Caco-2 (cell line): ENCODE results near the gene GSTA1. TPM values are rescaled to one million over a fixed set of nuclear protein-coding genes. Genes with fewer than 3 reads are reported as not detected.
A peak's percentile ranks its signal among the peaks of the same experiment; 100 is the strongest.
"Not testable (repeated sequence)": the region's sequence is repeated elsewhere in the genome, so short reads cannot be mapped to it uniquely, and the experiment has no call there.

Experiments used
- BruUV-seq: library from RNA; stranded (reverse); fragments of 400-500 nt; replicated peaks from 2 replicates; lab custom pipeline; 2021; lab: Mats Ljungman, UMichigan
- CTCF ChIA-PET: fragments of 300-600 bp; sonication (Branson Sonifier 250); formaldehyde crosslinking; loops from one replicate; lab custom pipeline; 2022; ENCODE audit warnings: antibody characterized with exemption; lab: Charles Lee
- POLR2A ChIA-PET: fragments of 300-600 bp; sonication (Branson Sonifier 250); formaldehyde crosslinking; loops from one replicate; lab custom pipeline; 2022; ENCODE audit warnings: antibody characterized with exemption; lab: Charles Lee
- DNase-seq, 2 experiments: peaks; one replicate each; pipeline versions ENCODE4 v3.0.0 to v3.0.0-alpha.2; 2020 to 2022
- H3K27me3 ChIP-seq: replicated peaks from 2 replicates; pipeline ENCODE4 v1.6.0; 2011; ENCODE audit warnings: low read length; ENCODE audit not compliant: control insufficient read depth, insufficient read depth
- H3K36me3 ChIP-seq: 2 replicates; pipeline ENCODE4 v1.5.1; 2011; ENCODE audit warnings: low read length; ENCODE audit not compliant: control insufficient read depth, insufficient read depth
- H3K4me1 ChIP-seq: fragments of 250-450 bp; sonication (Bioruptor Pico); 2 replicates; pipeline ENCODE4 v1.5.1; 2020; ENCODE audit warnings: mild to moderate bottlenecking
- H3K4me3 ChIP-seq: 2 replicates; pipeline ENCODE4 v1.5.1; 2011; ENCODE audit warnings: low read depth, mild to moderate bottlenecking, control low read depth, low read length
- H3K9me3 ChIP-seq: fragments of 250-450 bp; sonication (Bioruptor Pico); 2 replicates; pipeline ENCODE4 v1.5.1; 2020; ENCODE audit warnings: mild to moderate bottlenecking, moderate library complexity
- H3K27ac Mint-ChIP-seq: one replicate; pipeline ENCODE4 v1.8.0; 2022; ENCODE audit warnings: mixed read lengths; ENCODE audit not compliant: unreplicated experiment
- H3K27me3 Mint-ChIP-seq: one replicate; pipeline ENCODE4 v1.8.0; 2022; ENCODE audit warnings: mixed read lengths; ENCODE audit not compliant: insufficient read depth, unreplicated experiment
- H3K36me3 Mint-ChIP-seq: one replicate; pipeline ENCODE4 v1.8.0; 2022; ENCODE audit warnings: mild to moderate bottlenecking, mixed read lengths; ENCODE audit not compliant: insufficient read depth, unreplicated experiment
- H3K4me1 Mint-ChIP-seq: one replicate; pipeline ENCODE4 v1.8.0; 2022; ENCODE audit warnings: low read depth, mixed read lengths; ENCODE audit not compliant: unreplicated experiment
- H3K4me3 Mint-ChIP-seq: one replicate; pipeline ENCODE4 v1.8.0; 2022; ENCODE audit warnings: mild to moderate bottlenecking, moderate library complexity, mixed read lengths; ENCODE audit not compliant: unreplicated experiment
- H3K9me3 Mint-ChIP-seq: one replicate; pipeline ENCODE4 v1.8.0; 2022; ENCODE audit warnings: mixed read lengths; ENCODE audit not compliant: unreplicated experiment
- intact Hi-C: fragments of 100-400 bp; cut with micrococcal nuclease; formaldehyde crosslinking; loops from one replicate; pipeline ENCODE4 v1.10.0; 2022; ENCODE audit not compliant: unreplicated experiment
- total RNA-seq: library from RNA; stranded (reverse); gene quantifications from 2 replicates; pipeline ENCODE4 v1.2.3, GENCODE V29; 2022
- TF ChIP-seq, protein P1 (sequence below), 2 experiments: fragments of 200-600 bp in 1 of 2; IDR thresholded peaks; 1 replicate in 1 of 2; 2 replicates in 1 of 2; pipeline versions ENCODE4 v1.5.1 to v1.8.0; 2011 to 2022; ENCODE audit warnings: antibody characterized with exemption in 1 of 2, control low read depth in 1 of 2, inconsistent platforms in 1 of 2, low read depth in 1 of 2, low read length in 1 of 2, mild to moderate bottlenecking in 1 of 2, moderate library complexity in 1 of 2; ENCODE audit not compliant: insufficient read depth in 1 of 2, severe bottlenecking in 1 of 2, unreplicated experiment in 1 of 2

Gene GSTA1
- total RNA-seq, 1 experiment from 2014 or later: 11.2 TPM

DNA sequence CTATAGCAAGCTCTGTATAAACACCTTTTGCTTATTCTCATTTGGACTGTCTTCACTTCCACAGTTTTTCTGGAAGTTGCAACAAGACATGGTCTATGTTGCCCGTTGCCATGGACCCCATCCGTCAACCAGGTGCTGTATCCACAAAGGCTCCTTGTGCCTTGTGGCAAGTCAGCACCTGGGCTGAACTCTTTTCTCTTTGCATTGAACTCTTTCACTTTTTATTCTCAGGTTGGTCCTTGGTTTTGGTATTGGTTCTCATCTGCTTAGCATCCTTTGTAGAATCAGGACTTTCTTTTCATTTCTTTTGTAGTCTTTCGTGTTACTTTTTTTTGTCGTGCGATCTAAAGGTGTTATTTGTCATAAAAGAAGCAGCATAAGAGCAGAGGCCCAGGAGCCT lies 5.0 kb upstream of the GSTA1 start:
- Mint-ChIP-seq H3K9me3 (no peaks in the 10 kb centered on the region), H3K27me3 (no peaks in the 10 kb centered on the region), H3K4me3 (no peak overlapping the region), H3K4me1 (no peaks in the 10 kb centered on the region), H3K27ac (no peak overlapping the region), H3K36me3 (no peaks in the 10 kb centered on the region)
- TF ChIP-seq, protein P1, sequence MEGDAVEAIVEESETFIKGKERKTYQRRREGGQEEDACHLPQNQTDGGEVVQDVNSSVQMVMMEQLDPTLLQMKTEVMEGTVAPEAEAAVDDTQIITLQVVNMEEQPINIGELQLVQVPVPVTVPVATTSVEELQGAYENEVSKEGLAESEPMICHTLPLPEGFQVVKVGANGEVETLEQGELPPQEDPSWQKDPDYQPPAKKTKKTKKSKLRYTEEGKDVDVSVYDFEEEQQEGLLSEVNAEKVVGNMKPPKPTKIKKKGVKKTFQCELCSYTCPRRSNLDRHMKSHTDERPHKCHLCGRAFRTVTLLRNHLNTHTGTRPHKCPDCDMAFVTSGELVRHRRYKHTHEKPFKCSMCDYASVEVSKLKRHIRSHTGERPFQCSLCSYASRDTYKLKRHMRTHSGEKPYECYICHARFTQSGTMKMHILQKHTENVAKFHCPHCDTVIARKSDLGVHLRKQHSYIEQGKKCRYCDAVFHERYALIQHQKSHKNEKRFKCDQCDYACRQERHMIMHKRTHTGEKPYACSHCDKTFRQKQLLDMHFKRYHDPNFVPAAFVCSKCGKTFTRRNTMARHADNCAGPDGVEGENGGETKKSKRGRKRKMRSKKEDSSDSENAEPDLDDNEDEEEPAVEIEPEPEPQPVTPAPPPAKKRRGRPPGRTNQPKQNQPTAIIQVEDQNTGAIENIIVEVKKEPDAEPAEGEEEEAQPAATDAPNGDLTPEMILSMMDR (IDR thresholded peaks at IDR 0.05; ENCODE audit: insufficient read depth in 1 of 2, low read depth in 1 of 2, low read length in 1 of 2, severe bottlenecking in 1 of 2, unreplicated experiment in 1 of 2): no peak
- BruUV-seq: no TSS peak
- Histone ChIP-seq H3K27me3 (no peaks in the 10 kb centered on the region), H3K36me3 (no peaks in the 10 kb centered on the region), H3K4me3 (no peak overlapping the region), H3K9me3 (no peaks in the 10 kb centered on the region), H3K4me1 (no peaks in the 10 kb centered on the region)
- POLR2A ChIA-PET: no interaction called here
- CTCF ChIA-PET: no interaction called here
- intact Hi-C loops: no loop called here
- no peak for DNase-seq

DNA sequence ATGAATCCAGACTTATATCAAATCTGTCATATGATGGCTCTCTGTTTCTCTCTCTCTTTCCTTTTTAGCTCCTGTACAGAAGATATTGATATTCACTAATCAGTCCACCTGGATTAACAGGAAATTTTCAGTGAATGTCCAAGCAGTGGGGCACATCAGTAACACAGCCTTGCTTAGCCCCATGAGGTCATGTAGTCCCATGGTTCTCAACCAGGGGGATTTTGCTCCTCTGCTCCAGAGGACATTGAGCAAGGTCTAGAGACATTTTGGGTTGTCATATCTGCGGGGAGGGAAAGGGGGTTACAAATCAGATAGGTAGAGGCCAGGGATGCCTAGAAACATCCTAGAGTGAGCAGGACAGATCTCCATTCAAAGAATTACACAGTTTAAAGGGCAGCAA lies 810 bp downstream of the GSTA1 start:
- Mint-ChIP-seq H3K4me3 (no peak overlapping the region), H3K4me1 (no peaks in the 10 kb centered on the region), H3K36me3 (no peaks in the 10 kb centered on the region), H3K9me3 (no peaks in the 10 kb centered on the region), H3K27ac (no peak overlapping the region), H3K27me3 (no peaks in the 10 kb centered on the region)
- CTCF ChIA-PET: no interaction called here
- H3K36me3 ChIP-seq: no peaks in the 10 kb centered on the region
- no peaks in the 10 kb centered on the region for H3K4me1 ChIP-seq
- H3K27me3 ChIP-seq: no peaks in the 10 kb centered on the region
- H3K9me3 ChIP-seq: no peaks in the 10 kb centered on the region
- DNase-seq: no peak
- POLR2A ChIA-PET: no interaction called here
- BruUV-seq: no TSS peak
- intact Hi-C loops: loop anchor here (2.0 to 5.0 kb wide), 2 partner anchors 41 to 78 kb away; partner anchors contain the start of gene GSTA2
- TF ChIP-seq, protein P1 (IDR thresholded peaks at IDR 0.05; ENCODE audit: insufficient read depth in 1 of 2, low read depth in 1 of 2, low read length in 1 of 2, severe bottlenecking in 1 of 2, unreplicated experiment in 1 of 2): no peak
- 0 out of 2 replicates have a peak overlapping the region, but pooled peaks have one; percentile 21 for H3K4me3 ChIP-seq

GRCh38 chr6:52801188-52801841 lies 2.3 kb downstream of the GSTA1 start:
- H3K4me3 ChIP-seq: no peak overlapping the region
- no peaks in the 10 kb centered on the region for H3K9me3 ChIP-seq
- Mint-ChIP-seq H3K27ac (no peak overlapping the region), H3K4me1 (no peaks in the 10 kb centered on the region), H3K36me3 (no peaks in the 10 kb centered on the region), H3K4me3 (no peak overlapping the region), H3K9me3 (no peaks in the 10 kb centered on the region), H3K27me3 (no peaks in the 10 kb centered on the region)
- intact Hi-C loops: loop anchor here (5.0 kb wide), 1 partner anchor 39 kb away; the partner anchor contains the start of gene GSTA2
- CTCF ChIA-PET: no interaction called here
- no peaks in the 10 kb centered on the region for H3K27me3 ChIP-seq
- BruUV-seq: no TSS peak
- H3K36me3 ChIP-seq: no peaks in the 10 kb centered on the region
- TF ChIP-seq, protein P1 (IDR thresholded peaks at IDR 0.05; ENCODE audit: insufficient read depth in 1 of 2, low read depth in 1 of 2, low read length in 1 of 2, severe bottlenecking in 1 of 2, unreplicated experiment in 1 of 2): no peak
- DNase-seq: no peak
- H3K4me1 ChIP-seq: no peaks in the 10 kb centered on the region
- POLR2A ChIA-PET: no interaction called here

- H3K9me3 ChIP-seq, H3K27me3 Mint-ChIP-seq, H3K4me3 ChIP-seq, H3K36me3 Mint-ChIP-seq, H3K9me3 Mint-ChIP-seq, H3K4me1 Mint-ChIP-seq, DNase-seq, CTCF ChIA-PET, BruUV-seq, H3K4me1 ChIP-seq, H3K27me3 ChIP-seq, H3K27ac Mint-ChIP-seq, H3K36me3 ChIP-seq, H3K4me3 Mint-ChIP-seq, POLR2A ChIA-PET: not testable (repeated sequence)
- intact Hi-C loops: loop anchor here (10.0 kb wide), 1 partner anchor 766 kb away; no protein-coding TSS in a partner anchor
Measured at GRCh38 chr6:52799272-52799671, 4.3 kb downstream of the GSTA1 start.

DNA sequence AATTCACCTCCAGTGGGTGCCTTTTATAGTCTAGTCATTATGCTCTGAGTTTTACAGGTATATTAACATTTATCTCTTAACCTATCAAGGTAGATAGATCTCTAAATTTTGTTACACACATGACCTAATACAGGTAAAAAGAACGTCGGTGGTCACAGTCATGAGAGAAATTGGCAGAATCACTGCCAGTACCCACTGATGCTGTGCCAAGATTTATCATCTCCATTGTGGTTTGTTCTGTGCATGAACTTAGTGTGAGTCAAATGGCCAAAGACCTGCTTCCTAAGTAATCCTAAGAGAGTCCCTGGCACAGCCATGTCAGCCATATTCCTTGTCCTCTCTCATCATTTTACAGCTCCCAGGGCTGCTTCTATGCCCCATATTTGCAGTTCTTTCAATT lies 9.2 kb downstream of the GSTA1 start:
- BruUV-seq, H3K4me3 Mint-ChIP-seq, H3K4me1 ChIP-seq, H3K27ac Mint-ChIP-seq, DNase-seq, H3K27me3 ChIP-seq, H3K4me3 ChIP-seq, H3K27me3 Mint-ChIP-seq, H3K9me3 ChIP-seq, H3K36me3 Mint-ChIP-seq, H3K36me3 ChIP-seq, POLR2A ChIA-PET, CTCF ChIA-PET: not testable (repeated sequence)
- intact Hi-C loops: loop anchor here (10.0 kb wide), 1 partner anchor 770 kb away; no protein-coding TSS in a partner anchor
- peaks cover 14% of the 10 kb centered on the region for H3K4me1 Mint-ChIP-seq
- H3K9me3 Mint-ChIP-seq: peaks cover 21% of the 10 kb centered on the region
